ENCODE results near the gene DDX53.

Gene DDX53

DNA sequence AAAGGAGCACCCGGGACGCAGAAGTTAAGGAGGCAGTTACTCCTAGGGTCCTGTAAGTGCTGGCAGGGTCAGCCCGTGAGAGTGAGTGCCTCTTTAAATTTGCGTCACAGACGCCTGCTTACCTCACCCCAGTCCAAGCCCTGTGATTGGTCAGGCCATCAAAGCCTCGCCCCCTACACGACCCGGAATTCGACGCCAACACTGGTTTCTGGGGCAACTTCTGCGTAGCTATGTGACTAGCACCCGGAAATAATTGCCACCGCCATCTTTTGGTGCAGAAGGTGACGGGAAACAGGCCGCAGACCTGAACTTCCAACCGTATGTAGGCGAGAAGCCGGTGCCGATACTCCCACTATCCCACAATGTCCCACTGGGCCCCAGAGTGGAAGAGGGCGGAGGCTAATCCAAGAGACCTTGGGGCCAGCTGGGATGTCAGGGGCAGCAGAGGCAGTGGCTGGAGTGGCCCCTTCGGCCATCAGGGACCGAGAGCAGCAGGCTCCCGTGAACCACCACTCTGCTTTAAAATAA lies at the start of gene DDX53:
Gene DDX53, plus strand, starts transcription at position 265 of the 528 bp plus-strand sequence. Its CDS starts 98 bp downstream, at position 363.
- no peak for DNase-seq

DNA sequence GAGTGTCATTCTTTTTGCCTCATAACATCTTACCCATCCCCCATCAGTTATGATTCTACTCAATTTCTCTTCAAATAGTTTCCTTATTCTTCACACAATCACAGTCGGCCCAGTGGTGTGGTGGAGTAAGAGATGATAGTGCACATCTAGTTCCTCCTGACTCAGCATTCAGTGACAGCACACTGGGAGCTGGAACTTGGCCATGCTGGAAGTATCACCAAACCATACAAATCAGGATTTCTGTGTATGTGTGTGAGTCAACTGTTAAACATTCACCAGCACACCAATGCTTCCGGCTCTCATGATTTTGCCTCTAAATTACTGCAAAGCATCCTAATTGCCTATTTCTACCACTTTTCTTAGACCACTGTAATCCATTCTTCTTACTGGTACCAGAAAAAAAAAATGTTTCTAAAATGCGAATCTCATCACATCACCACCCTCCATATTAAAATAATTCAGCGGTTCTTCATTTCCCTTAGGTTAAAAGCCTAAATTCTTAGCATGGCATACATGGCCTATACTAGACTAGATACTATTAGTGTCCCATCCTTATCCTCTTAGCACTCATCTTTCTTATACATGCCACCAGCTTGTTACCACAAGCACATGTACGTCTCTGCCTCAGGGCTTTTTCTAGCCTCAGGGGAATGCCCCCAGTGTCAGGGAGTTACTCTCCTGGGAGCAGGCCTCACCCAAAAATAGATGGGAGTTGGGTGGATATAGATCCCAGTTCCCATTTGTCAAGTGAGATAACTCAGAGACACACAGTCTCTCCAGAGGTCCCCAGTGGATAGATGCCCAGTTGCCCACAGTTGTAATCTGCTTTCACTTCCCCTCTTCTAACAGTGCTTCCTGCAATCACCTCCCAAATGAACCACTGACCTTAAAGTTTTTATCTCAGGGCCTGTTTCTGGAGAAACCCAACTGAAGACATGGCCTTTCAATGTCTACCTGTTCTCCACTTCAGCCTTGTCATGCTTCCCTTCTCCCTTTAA lies 49.2 kb upstream of the DDX53 start:
- DNase-seq = no peak

DNA sequence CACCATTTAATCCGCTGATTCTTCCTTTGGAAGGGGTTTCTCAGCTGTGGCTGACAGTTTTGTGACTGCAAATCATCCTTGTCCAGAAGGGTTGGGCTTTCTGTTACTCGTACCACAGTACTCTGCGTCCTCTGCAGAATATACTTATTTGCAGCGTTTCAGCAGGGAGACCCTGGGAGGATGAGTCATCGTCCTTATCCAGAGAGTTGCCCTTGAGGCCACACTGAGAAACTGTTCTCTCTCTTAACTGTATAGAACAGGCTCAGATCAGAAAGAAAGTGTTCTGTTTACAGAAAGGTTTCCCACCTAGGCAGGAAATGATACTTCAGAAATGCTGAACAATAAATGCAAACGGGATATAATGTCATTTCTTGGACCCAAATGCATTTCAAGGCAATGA lies 47.8 kb upstream of the DDX53 start:
- DNase-seq = no peak

GRCh38 chrX:22958250-22958649 lies 41.5 kb upstream of the DDX53 start:
- no peak for DNase-seq

DNA sequence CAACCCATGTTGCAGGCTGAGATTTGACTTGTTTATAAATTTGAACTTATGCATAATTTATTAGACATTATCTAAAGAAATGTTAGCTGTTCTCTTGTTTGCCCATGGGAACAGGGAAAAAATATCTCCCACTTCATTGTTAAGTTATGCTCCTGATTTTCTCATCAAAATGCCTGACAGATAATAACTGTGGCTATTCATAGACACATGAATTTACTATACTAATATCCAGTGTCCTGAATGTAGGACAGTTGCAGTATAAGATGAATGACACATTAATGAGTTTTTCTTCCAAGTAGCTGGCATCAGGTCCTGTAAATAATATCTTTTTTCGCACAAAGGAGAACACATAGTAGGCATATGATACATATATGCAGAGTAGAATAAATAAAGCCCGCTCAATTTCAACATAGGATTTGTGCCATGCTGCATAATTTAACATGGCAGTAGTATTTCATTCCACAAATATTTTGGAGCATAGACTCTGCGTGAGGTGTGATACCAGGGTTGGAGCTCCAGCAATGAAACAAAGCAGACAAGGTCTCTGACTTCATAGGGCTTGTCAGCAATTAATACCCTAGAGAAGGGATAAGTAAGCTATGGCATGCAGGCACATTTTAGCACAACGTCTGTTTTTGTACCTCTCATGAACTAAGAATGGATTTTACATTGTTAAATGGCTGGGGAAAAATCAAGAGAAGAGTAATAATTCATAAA lies 40.4 kb upstream of the DDX53 start:
- no peak for DNase-seq

DNA sequence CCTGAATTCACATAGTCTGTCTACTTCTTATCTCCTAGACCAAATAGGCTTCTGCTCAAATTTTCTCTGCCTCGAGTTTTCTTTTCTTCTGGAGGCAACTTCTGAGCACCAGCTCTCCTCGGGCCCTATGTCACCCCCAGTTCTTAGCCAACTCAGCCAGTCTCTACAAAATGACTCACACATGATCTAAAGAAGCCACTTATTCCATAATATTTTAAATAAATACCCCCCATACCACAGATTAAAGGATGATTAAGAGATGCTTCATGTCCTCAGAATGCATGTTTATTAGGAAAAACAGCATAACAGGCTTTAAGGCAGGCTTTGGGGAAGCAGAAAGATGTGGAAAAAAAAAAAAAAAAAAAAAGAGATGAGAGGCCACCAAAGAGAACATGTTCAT lies 36.6 kb upstream of the DDX53 start:
- no peak for DNase-seq

DNA sequence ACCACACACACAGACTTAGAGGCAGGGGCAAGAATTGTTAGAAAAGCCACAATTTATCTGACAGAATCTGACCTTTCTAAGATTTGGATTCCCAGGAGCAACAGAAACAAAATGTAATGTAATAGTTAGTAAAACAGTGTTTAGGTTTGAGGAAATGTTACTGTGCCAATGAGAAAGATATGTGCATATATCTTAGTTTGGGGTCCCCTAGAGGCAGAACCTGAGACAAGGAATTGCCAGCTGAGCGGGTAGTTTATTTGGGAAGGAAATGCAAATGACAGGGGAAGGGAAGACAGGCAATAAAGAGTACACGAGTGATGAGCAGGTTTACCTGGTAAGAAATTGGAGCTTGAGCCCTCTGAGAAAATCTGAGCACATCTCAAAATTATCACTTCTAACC lies 31.3 kb upstream of the DDX53 start:
- no peak for DNase-seq

GRCh38 chrX:22969411-22969810 lies 30.3 kb upstream of the DDX53 start:
- no peak for DNase-seq

DNA sequence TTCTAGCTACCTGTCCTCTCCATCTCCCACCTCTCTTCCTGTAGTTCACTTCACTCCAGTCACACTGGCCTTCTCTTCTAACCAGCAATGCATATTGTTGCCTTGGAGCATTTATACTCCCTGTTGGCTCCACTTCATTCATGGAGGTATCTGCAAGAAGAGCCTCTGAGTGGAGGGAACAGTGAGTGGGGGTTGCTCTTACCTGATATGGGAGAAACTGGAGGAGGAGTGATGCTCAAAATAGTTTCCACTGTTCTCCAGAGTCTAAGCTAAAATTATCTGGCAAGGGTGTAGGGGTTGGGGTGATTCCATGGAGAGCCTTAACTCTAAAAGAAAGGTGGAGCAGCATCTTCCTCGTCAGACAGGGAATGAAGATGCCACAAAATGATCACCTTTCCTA lies 28.9 kb upstream of the DDX53 start:
- DNase-seq = no peak

- no peak for DNase-seq
Observed at GRCh38 chrX:22974616-22975015, 25.1 kb upstream of the DDX53 start.

DNA sequence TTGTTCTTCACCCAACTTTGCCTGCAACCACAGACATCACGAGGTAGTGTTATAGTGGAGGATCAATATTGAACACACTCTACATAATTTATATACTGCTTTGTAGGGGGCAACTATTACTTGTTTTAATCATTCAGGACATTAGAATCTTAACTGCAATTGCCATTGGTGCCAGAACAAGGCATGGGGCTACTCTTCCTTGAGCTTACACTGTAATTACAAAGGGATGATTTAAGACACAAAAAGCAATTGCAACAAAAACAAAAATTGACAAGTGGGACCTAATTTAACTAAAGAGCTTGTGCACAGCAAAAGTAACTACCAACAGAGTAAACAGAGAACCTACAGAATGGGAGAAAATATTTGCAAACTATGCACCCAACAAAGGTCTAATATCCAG lies 24.0 kb upstream of the DDX53 start:
- DNase-seq = no peak

GRCh38 chrX:22985958-22986357 lies 13.8 kb upstream of the DDX53 start:
- no peak for DNase-seq

- DNase-seq = no peak
Observed at GRCh38 chrX:22987452-22987851, 12.3 kb upstream of the DDX53 start.

DNA sequence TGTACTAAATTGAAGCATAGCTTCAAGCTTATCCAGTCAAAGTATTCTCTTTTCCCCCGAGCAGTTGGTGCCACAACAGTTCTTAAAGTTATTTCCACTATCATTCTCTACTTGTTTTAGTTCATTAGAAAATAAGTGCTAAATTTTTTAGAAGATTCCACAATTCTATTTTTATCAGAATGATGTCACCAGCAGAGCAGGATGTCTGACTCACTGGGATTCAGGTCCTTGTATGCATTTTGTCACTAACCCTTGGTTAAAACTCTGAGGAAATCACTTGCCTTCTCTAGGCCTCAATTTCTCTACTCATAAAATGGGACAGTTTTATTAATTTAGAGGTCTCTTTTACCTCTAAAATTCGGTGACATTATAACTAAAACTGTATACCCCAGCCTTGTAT lies 3.4 kb downstream of the DDX53 start:
- DNase-seq = no peak

- DNase-seq = no peak
Observed at GRCh38 chrX:23008431-23009099, 8.8 kb downstream of the DDX53 start.

- DNase-seq = no peak
Observed at GRCh38 chrX:23012162-23012561, 12.4 kb downstream of the DDX53 start.

DNA sequence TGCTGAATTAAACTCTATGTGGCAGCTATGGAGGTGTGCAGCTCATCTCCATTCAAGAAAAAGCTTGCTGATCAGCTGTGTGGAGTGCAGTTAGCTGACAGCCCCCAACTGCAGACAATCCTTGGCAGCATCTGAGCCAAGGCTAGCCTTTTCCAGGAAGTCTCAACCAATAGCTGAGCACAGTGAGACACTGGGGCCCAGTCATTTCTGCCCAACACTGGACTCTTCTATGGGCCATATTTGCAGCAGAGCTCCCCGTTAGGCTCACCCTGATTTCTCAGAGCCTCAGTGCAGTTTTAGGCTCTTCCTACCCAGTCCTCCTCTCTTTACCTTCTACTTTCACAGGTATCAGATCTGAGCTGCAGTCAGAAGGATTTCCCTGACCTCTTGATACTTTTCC lies 12.9 kb downstream of the DDX53 start:
- DNase-seq = no peak

DNA sequence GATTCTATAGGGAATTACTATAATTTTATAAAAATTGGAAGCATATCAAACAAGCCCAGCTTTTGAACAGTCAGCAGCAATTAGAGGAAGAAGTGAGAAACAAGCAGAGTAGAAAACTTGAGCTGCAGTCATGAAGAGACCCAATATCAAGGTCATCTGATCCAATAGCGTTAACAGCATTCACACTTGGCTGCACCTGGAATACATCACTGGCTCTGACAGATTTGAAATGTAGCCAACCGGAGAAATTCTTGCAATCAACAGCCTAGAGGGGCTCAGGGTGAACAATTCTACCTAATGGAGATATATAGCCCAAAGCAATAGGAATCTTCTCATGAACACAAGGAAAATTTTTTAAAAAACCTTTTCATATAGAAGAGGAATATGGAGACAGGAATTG lies 13.6 kb downstream of the DDX53 start:
- no peak for DNase-seq

- no peak for DNase-seq
Observed at GRCh38 chrX:23031600-23031999, 31.8 kb downstream of the DDX53 start.

- DNase-seq = no peak
Observed at GRCh38 chrX:23035493-23035892, 35.7 kb downstream of the DDX53 start.

GRCh38 chrX:23046443-23046842 lies 46.7 kb downstream of the DDX53 start:
- no peak for DNase-seq

GRCh38 chrX:23048806-23049573 lies 49.2 kb downstream of the DDX53 start:
- no peak for DNase-seq
